Activated T-cell treated with anti-CD3 and anti-CD28 coated beads, Interleukin-2, amount 50 U/mL, for 1 hour (primary cell): Measurements from ENCODE around the gene RAP1GAP2.
"Not testable (repeated sequence)": the region's sequence is repeated elsewhere in the genome, so short reads cannot be mapped to it uniquely, and the experiment has no call there.

Experiments used
- DNase-seq: peaks from one replicate; pipeline ENCODE4 v3.0.0-alpha.2; 2020

The RAP1GAP2 gene

DNA sequence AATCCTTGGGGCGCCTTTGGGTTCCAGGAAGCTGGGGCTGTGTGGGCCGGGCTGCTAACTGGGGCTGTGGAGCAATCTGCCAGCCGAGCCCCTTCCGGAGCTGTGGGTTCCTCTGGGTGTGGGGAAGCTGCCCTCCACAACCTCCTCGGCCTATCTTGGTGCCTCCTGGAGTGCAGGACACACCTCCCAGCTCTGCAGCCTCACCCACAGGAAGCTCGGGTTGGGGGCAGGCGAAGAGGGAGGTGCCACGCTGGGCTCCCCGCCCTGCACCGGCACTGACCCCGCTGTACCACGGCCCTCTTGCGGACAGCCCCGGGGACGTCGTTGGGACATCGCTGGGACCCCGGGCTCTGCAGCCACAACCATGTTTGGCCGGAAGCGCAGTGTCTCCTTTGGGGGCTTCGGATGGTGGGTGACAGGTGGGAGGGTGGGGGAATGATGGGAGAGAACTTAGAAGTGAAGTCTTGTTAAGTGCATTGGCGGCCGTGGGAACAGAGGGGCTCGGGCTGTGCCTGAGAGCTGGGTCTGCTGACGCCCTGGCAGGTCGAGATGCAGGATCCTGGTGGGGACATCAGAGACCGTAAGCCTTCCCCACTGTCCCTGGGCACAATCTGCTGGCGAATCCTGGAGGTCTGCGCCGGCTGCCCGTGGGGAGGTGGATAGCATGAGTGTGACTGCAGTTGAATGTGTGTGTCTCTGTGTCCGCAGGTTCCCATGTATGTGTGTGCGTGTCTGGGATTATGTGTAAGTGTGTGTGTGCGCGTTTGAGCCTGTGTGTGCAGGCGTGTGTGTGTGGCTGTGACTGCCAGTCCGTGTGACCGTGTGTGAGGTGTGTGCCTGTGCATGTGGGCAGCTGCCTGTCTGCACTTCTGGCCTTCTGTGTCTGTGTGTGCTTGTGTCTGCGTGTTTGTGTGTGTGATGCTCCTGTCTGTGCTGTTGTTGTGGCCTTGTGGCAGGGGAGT is at the start of gene RAP1GAP2:
Gene RAP1GAP2 (plus strand): TSS at position 275 of the 962 bp plus-strand sequence. CDS start 90 bp downstream, at position 365.
- DNase-seq: peak; percentile 69

- DNase-seq: no peak
These were observed 47.0 kb upstream of the RAP1GAP2 start, which contains the start of gene CCDC92B for GRCh38 chr17:2749058-2749783. TSS of gene CCDC92B (minus strand) at chr17:2749652. CDS start at chr17:2735145, 14,507 bp downstream.

GRCh38 chr17:2749784-2750181 is 46.5 kb upstream of the RAP1GAP2 start:
- DNase-seq: peak; percentile 83

GRCh38 chr17:2750721-2751120 is 45.5 kb upstream of the RAP1GAP2 start:
- no peak for DNase-seq

- no peak for DNase-seq
These were observed 44.7 kb upstream of the RAP1GAP2 start for GRCh38 chr17:2751491-2751890.

DNA sequence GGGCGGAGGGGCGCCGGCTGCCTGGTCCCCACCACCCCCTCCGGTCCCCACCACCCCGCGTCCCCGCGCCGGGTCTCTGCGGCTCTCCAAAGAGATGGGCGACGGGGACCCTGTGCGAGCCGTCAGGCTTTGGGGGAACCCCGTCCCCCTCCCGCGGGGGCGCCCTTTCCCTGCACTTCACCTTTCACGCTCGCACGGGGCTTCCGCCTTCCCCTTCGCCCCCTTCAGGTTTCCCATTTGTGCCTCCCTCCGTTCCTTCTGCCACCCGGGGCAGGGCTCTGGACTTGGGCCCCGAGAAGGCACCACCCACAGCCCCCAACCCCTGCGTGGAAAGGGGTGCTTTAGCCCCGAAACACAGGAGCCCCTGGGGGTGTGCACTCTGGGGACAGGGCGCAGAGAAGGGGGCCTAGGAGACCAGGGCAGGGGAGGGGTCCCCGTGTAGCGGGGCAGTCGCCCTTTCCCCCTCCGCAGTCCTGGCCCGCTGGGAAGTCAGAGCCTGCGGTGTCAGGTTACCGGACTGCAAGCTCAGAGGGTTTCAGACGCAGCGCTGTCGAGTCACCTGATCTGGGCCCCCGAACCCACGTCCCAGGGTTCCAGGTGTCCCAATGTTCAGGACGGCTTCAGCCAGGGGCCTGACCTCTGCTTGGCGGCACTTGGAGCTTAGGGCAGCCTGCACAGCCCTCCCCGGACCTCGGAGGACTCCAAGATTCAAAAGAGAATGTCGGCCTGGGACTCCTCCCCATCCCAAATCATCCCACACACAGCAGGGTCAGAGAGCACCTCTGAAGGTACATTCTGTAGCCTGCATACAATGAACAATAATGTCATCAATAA is 40.1 kb upstream of the RAP1GAP2 start:
- DNase-seq: no peak

GRCh38 chr17:2758870-2759269 is 37.4 kb upstream of the RAP1GAP2 start:
- DNase-seq: no peak

DNA sequence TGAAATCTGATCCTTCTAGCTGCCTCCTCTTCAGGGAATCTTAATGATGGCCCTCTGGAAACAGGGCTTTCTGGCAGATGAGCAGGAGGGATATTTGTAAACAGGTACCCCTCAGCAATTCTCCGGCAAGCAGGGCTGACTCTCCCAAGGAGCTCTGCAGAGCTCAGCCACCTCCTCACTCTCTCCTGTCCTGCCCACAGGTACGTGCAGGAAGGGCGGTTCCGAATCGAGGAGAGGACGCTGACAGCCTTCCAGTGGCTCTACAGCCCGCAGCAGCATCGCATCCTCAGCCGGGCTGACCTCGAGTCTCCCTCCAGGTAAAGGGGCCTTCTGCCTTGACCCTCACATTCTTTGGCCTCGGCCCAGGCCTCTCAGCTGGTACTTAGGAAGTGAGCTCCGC is 26.1 kb upstream of the RAP1GAP2 start:
- no peak for DNase-seq

DNA sequence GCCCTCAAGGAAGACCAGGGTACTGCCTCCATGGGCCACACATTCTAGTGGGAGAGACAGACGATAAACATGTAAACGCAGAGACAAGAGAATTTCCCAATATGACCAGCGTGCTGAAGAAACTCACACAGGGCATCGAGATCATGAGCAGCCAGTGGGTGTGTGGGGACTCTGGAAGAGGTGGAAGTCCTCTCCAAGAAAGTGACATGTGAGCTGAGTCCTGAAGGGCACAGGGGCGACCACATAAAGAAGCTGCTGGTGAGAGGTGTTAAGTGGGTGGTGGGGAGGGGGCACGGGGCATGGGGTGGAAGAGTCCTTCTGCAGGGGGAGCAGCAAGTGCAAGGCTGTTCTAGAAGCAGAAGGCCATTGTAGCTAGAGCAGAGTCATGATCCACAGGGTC is 21.0 kb upstream of the RAP1GAP2 start:
- DNase-seq: no peak

DNA sequence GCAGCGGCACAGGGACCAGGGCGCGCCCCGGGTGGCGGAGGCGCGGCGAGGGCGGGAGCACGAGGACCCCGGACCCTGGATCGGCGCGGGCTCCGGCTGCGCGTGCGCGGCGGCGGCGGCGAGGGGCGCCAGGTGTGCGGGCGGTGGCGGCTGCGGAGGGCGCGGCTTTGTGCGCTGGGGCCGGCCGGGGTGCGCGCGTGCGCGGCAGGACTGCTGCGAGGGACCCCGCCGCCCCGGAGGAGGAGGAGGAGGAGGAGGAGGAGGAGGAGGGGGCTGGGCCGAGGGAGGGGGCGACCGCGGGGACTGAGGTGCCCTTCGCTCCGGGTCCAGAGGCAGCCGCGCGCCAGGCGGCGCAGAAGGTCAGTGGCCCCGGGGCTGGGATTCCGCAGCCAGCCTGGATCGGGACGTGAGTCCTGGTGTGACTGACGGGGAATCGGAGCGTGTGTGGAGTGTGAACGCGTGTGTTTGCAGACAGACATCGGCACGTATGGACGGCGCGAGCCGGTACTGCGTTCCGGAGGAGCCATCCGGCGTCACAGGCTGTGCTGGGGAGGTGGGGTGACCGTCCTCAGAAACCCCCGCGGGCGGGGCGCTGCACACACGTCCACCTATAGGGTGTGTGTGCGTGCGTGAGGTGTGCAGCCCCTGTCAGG is 19.5 kb upstream of the RAP1GAP2 start:
- peak; percentile 29 for DNase-seq

- DNase-seq: no peak
These were observed 18.9 kb upstream of the RAP1GAP2 start for GRCh38 chr17:2777242-2777867.

DNA sequence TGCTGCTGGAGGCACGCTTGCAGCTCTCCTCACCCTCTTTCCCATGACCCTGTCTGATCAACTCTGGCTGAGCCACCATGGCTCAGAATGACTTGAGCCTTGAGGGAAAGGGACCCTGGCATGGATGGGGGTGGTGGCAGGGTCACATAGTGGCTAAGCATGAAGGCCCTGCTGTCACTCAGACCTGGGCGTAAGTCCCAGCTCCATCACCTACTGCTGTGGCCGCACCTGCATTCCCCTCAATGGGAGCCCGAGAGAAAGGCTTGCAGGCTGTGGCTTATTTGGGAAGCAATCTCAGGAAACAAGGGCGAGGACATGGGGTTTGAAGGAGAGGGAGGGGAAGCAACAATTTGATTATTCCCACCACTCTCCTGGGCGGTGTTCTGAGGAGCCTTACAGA is 17.7 kb upstream of the RAP1GAP2 start:
- DNase-seq: no peak

- no peak for DNase-seq
These were observed 16.7 kb upstream of the RAP1GAP2 start for GRCh38 chr17:2779545-2779944.

- DNase-seq: no peak
These were observed 16.0 kb upstream of the RAP1GAP2 start for GRCh38 chr17:2780256-2780655.

DNA sequence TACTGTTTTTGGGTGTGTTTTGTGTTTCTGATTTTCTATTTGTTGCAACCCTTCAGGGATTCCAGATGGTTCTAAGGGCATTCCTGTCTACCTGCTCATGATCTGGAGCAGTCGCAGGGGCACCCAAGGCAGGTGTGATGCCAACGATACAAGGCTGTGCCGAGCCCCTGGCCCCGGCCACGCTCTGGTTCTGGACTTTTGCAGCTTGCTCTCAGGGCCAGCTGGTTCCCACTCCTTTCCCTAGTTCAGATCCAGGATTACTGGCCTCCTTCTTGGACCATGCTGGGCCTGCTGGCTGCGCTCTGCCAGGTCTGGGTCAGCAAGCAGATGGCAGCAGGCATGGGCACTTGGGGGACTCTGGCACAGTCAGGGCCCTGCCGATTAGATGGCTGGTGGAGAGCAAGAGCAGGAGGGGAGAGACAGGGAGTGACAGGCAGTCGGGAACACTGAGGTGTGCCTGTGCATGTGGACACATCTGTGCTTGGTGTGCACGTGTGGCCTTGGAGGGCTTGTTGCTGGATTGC is 15.2 kb upstream of the RAP1GAP2 start:
- no peak for DNase-seq

DNA sequence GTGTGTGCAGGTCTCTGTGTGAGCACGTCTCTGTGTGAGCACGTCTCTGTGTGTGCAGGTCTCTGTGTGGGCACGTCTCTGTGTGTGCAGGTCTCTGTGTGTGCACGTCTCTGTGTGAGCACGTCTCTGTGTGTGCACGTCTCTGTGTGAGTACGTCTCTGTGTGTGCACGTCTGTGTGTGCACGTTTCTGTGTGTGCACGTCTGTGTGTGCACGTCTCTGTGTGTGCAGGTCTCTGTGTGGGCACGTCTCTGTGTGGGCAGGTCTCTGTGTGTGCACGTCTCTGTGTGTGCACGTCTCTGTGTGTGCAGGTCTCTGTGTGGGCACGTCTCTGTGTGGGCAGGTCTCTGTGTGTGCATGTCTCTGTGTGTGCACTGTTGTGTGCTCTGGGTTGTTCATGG is 14.6 kb upstream of the RAP1GAP2 start:
- DNase-seq: not testable (repeated sequence)

- DNase-seq: no peak
These were observed 14.2 kb upstream of the RAP1GAP2 start for GRCh38 chr17:2782055-2782454.

GRCh38 chr17:2783310-2784030 is 12.8 kb upstream of the RAP1GAP2 start:
- DNase-seq: no peak

DNA sequence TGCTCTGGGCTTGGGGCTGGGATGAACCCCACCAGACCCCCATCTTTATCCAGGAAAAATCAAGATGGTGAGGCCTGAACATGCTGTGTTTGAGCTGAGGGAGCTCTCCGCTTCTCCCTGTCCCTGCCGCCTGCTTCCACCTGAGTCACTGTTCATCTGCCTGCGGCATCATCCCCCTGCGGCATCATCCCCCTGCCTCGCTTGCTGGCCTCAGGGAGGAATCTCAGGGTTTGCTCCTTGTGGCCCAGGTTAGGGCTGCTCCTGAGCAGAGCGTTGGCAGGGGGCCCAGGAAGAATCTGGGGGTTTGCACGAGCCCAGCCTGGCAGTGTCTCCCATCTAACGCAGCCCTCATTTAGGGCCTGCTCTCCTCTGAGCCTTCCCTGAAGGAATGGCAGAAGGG is 11.4 kb upstream of the RAP1GAP2 start:
- DNase-seq: no peak

DNA sequence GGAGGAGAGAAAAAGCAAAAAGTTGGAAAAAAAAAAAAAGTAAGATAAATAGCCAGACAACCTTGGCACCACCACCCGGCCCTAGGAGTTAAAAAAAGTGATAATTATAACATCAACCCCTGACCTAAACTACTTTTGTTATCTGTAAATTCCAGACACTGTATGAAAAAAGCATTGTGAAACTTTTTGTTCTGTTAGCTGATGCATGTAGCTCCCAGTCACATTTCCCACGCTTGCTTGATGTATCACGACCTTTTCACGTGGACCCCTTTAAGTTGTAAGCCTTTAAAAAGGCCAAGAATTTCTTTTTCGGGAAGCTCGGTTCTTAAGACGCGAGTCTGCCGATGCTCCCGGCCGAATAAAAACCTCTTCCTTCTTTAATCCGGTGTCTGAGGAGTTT is 10.9 kb upstream of the RAP1GAP2 start:
- DNase-seq: not testable (repeated sequence)
